OCI-LY1 (cell line): ENCODE data around the gene HBA1.
"Not testable (repeated sequence)": the region's sequence is repeated elsewhere in the genome, so short reads cannot be mapped to it uniquely, and the experiment has no call there.

Source experiments
- H2AFZ ChIP-seq: fragments of 200-600 bp; sonication (generic), shearing (Covaris generic); 2 replicates; pipeline ENCODE4 v1.6.0; 2014; ENCODE audit warnings: antibody characterized with exemption, mild to moderate bottlenecking, low read length
- H3F3A ChIP-seq: fragments of 200-600 bp; sonication (generic), shearing (Covaris generic); 2 replicates; pipeline ENCODE4 v1.6.0; 2014; ENCODE audit warnings: mild to moderate bottlenecking, antibody characterized with exemption, low read length, moderate library complexity; ENCODE audit not compliant: insufficient read depth
- H3K27ac ChIP-seq: fragments of 200-600 bp; sonication (generic); 2 replicates; pipeline ENCODE4 v1.5.1; 2014; ENCODE audit warnings: low read length, mixed run types, mild to moderate bottlenecking, low read depth; ENCODE audit not compliant: poor library complexity, severe bottlenecking
- H3K27me3 ChIP-seq: fragments of 200-600 bp; sonication (generic); 2 replicates; pipeline ENCODE4 v1.6.0; 2014; ENCODE audit warnings: antibody characterized with exemption, mild to moderate bottlenecking, low read length, moderate library complexity; ENCODE audit not compliant: insufficient read depth
- H3K36me3 ChIP-seq: fragments of 200-600 bp; sonication (generic); 2 replicates; pipeline ENCODE4 v1.6.1; 2014; ENCODE audit warnings: mild to moderate bottlenecking, antibody characterized with exemption, low read length, moderate library complexity, mixed read lengths; ENCODE audit not compliant: insufficient read depth
- H3K4me1 ChIP-seq: fragments of 200-600 bp; sonication (generic); 2 replicates; pipeline ENCODE4 v1.5.1; 2014; ENCODE audit warnings: mild to moderate bottlenecking, low read length, moderate library complexity; ENCODE audit not compliant: insufficient read depth, severe bottlenecking
- H3K4me2 ChIP-seq: fragments of 200-600 bp; sonication (generic), shearing (Covaris generic); 2 replicates; pipeline ENCODE4 v1.6.1; 2014; ENCODE audit warnings: low read length
- H3K4me3 ChIP-seq: fragments of 200-600 bp; sonication (generic); 2 replicates; pipeline ENCODE4 v1.5.1; 2014; ENCODE audit warnings: low read length, low read depth, mild to moderate bottlenecking, mixed read lengths; ENCODE audit not compliant: poor library complexity, severe bottlenecking
- H3K79me2 ChIP-seq: fragments of 200-600 bp; shearing (Covaris generic); 2 replicates; pipeline ENCODE4 v1.6.1; 2016; ENCODE audit warnings: mixed run types, low read length, mixed read lengths; ENCODE audit not compliant: insufficient read depth
- H3K9ac ChIP-seq: fragments of 200-600 bp; sonication (generic), shearing (Covaris generic); 2 replicates; pipeline ENCODE4 v1.6.1; 2014; ENCODE audit warnings: mild to moderate bottlenecking, low read length, mixed read lengths
- H3K9me2 ChIP-seq: fragments of 200-600 bp; sonication (generic), shearing (Covaris generic); 2 replicates; pipeline ENCODE4 v1.6.1; 2014; ENCODE audit warnings: low read depth, mild to moderate bottlenecking, low read length, mixed read lengths
- H3K9me3 ChIP-seq: fragments of 200-600 bp; shearing (Covaris generic); 2 replicates; pipeline ENCODE4 v1.6.1; 2014; ENCODE audit warnings: low read length, mixed read lengths
- H4K20me1 ChIP-seq: fragments of 200-600 bp; sonication (generic), shearing (Covaris generic); 2 replicates; pipeline ENCODE4 v1.6.0; 2016; ENCODE audit warnings: mild to moderate bottlenecking, low read length; ENCODE audit not compliant: insufficient read depth
- CTCF ChIP-seq: fragments of 200-600 bp; sonication (generic), shearing (Covaris generic); IDR thresholded peaks from 2 replicates; pipeline ENCODE4 v1.5.1; 2017; ENCODE audit warnings: mild to moderate bottlenecking, antibody characterized with exemption, low read length, moderate library complexity, mixed read lengths
- EZH2 ChIP-seq: fragments of 200-600 bp; sonication (generic), shearing (Covaris generic); IDR thresholded peaks from 2 replicates; pipeline ENCODE4 v1.8.0; 2017; ENCODE audit warnings: borderline replicate concordance, mixed run types, mild to moderate bottlenecking, antibody characterized with exemption, low read length, moderate library complexity, mixed read lengths

HBA1 gene

DNA sequence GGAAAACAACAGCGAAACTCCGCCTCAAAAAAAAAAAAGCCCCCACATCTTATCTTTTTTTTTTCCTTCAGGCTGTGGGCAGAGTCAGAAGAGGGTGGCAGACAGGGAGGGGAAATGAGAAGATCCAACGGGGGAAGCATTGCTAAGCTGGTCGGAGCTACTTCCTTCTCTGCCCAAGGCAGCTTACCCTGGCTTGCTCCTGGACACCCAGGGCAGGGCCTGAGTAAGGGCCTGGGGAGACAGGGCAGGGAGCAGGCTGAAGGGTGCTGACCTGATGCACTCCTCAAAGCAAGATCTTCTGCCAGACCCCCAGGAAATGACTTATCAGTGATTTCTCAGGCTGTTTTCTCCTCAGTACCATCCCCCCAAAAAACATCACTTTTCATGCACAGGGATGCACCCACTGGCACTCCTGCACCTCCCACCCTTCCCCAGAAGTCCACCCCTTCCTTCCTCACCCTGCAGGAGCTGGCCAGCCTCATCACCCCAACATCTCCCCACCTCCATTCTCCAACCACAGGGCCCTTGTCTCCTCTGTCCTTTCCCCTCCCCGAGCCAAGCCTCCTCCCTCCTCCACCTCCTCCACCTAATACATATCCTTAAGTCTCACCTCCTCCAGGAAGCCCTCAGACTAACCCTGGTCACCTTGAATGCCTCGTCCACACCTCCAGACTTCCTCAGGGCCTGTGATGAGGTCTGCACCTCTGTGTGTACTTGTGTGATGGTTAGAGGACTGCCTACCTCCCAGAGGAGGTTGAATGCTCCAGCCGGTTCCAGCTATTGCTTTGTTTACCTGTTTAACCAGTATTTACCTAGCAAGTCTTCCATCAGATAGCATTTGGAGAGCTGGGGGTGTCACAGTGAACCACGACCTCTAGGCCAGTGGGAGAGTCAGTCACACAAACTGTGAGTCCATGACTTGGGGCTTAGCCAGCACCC is 1.2 kb upstream of the HBA1 start:
- Histone ChIP-seq H3K27me3 (no peaks in the 10 kb centered on the region), H3K9me2 (no peaks in the 10 kb centered on the region), H3K9ac (no peak overlapping the region), H3K27ac (no peak overlapping the region), H3K4me3 (no peak overlapping the region), H3K4me1 (no peaks in the 10 kb centered on the region), H4K20me1 (no peaks in the 10 kb centered on the region), H3F3A (no peaks in the 10 kb centered on the region), H3K9me3 (no peaks in the 10 kb centered on the region), H3K36me3 (no peaks in the 10 kb centered on the region), H3K79me2 (no peaks in the 10 kb centered on the region), H3K4me2 (no peak overlapping the region), H2AFZ (no peak overlapping the region)
- TF ChIP-seq CTCF (no peak), EZH2 (no peak)

DNA sequence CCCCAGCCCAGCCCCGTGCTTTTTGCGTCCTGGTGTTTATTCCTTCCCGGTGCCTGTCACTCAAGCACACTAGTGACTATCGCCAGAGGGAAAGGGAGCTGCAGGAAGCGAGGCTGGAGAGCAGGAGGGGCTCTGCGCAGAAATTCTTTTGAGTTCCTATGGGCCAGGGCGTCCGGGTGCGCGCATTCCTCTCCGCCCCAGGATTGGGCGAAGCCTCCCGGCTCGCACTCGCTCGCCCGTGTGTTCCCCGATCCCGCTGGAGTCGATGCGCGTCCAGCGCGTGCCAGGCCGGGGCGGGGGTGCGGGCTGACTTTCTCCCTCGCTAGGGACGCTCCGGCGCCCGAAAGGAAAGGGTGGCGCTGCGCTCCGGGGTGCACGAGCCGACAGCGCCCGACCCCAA is 474 bp upstream of the HBA1 start:
- H3K4me2 ChIP-seq, H4K20me1 ChIP-seq, H3K4me1 ChIP-seq, H3K79me2 ChIP-seq, H3K4me3 ChIP-seq, H2AFZ ChIP-seq, H3K9me2 ChIP-seq, H3F3A ChIP-seq, H3K9ac ChIP-seq, H3K27ac ChIP-seq, H3K27me3 ChIP-seq, H3K9me3 ChIP-seq, H3K36me3 ChIP-seq: not testable (repeated sequence)

GRCh38 chr16:177394-177822 is 928 bp downstream of the HBA1 start:
- no peak overlapping the region for H3K4me3 ChIP-seq

More at GRCh38 chr16:177394-177822, 928 bp downstream of the HBA1 start:
- Histone ChIP-seq H3K9me2 (no peaks in the 10 kb centered on the region), H3K27ac (no peak overlapping the region), H3K27me3 (no peaks in the 10 kb centered on the region), H3K4me2 (no peak overlapping the region), H3K4me1 (peaks cover 5% of the 10 kb centered on the region), H3K36me3 (no peaks in the 10 kb centered on the region), H3K9me3 (no peaks in the 10 kb centered on the region), H4K20me1 (no peaks in the 10 kb centered on the region), H3K79me2 (no peaks in the 10 kb centered on the region), H3K9ac (no peak overlapping the region), H2AFZ (no peak overlapping the region), H3F3A (no peaks in the 10 kb centered on the region)
- TF ChIP-seq CTCF (no peak), EZH2 (no peak)
